PC-3 (cell line): ENCODE measurements around the gene RAB33A.

ENCODE experiments used
- CTCF ChIP-seq: fragments of 300-600 bp; sonication (generic); conservative IDR thresholded peaks from 2 replicates; pipeline ENCODE4 v1.5.1; 2017; ENCODE audit warnings: antibody characterized with exemption, low read depth, mild to moderate bottlenecking, low read length
- EZH2 ChIP-seq: fragments of 300-600 bp; sonication (generic); IDR thresholded peaks from one replicate; pipeline ENCODE4 v1.6.1; 2017; ENCODE audit warnings: antibody characterized with exemption, mild to moderate bottlenecking, low read length; ENCODE audit not compliant: unreplicated experiment
- EZH2phosphoT487 ChIP-seq: fragments of 300-600 bp; sonication (generic); IDR thresholded peaks from 2 replicates; pipeline ENCODE4 v1.6.1; 2018; ENCODE audit warnings: mild to moderate bottlenecking, antibody characterized with exemption, low read length, borderline replicate concordance

- TF ChIP-seq CTCF (no peak), EZH2 (no peak), EZH2phosphoT487 (no peak)
These were observed 12.0 kb upstream of the RAB33A start for GRCh38 chrX:130159776-130160175.
